GM12872 (cell line): ENCODE data around the gene ADCYAP1.

Source experiments
- CTCF ChIP-seq: IDR thresholded peaks from 3 replicates; pipeline ENCODE4 v1.5.1; 2011; ENCODE audit warnings: low read depth, mild to moderate bottlenecking, low read length, moderate library complexity; ENCODE audit not compliant: insufficient read depth

Gene ADCYAP1

GRCh38 chr18:904218-905090 is at the start of gene ADCYAP1:
TSS of gene ADCYAP1 (plus strand) at chr18:904871. CDS start at chr18:905387, 516 bp downstream.
- no peak for TF ChIP-seq CTCF

GRCh38 chr18:857986-858385 is 46.7 kb upstream of the ADCYAP1 start:
- TF ChIP-seq CTCF: no peak

- TF ChIP-seq CTCF: peak; percentile 100
These were observed 39.8 kb upstream of the ADCYAP1 start for GRCh38 chr18:864872-865273.

GRCh38 chr18:867257-867656 is 37.4 kb upstream of the ADCYAP1 start:
- no peak for TF ChIP-seq CTCF

GRCh38 chr18:875912-876311 is 28.8 kb upstream of the ADCYAP1 start:
- TF ChIP-seq CTCF: no peak

GRCh38 chr18:877238-877637 is 27.4 kb upstream of the ADCYAP1 start:
- TF ChIP-seq CTCF: no peak

- no peak for TF ChIP-seq CTCF
These were observed 18.6 kb upstream of the ADCYAP1 start for GRCh38 chr18:886076-886475.
